GDM1 (cell line): ENCODE measurements around the gene CSTPP1.

Source experiments
- DNase-seq: peaks from one replicate; lab custom pipeline; 2025; lab: John Stamatoyannopoulos, UW

Gene CSTPP1

GRCh38 chr11:47208628-47209027, 272.1 kb downstream of the CSTPP1 start:
- no peak for DNase-seq
